Measurements from ENCODE around the gene EEF1AKMT2. TPM values are rescaled to one million over a fixed set of nuclear protein-coding genes. Genes with fewer than 3 reads are reported as not detected.

EEF1AKMT2 gene
- total RNA-seq, 1 donor from 2014 or later: 17.0 TPM

DNA sequence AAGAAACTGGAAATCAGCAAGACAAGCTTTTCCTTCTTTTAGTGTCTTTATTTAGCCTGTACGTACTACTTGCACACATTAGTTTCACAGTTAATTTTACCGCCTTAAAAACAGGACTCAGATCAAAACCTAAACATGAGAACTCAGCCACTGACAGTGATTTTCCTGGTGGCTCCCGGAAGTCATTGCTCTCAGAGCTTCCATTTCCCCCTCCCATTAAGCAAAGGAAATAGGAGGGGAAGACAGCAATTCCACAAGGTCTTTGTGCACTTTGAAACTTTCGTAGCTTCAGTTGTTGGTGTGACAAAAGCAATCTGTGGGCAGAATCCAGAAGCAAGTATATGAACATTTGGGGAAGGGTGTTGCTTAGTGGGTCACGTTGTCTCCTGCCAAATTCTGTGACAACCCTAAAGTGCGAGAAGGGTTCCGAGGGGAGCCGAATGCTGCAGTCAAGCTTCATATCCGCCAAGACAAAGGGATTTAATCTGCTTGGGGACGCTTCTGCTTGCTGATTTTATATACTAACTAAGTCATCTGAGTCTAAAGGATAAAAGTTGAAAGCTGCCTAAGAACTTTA lies 77.9 kb downstream of the EEF1AKMT2 start:
- TF ChIP-seq, protein P1, sequence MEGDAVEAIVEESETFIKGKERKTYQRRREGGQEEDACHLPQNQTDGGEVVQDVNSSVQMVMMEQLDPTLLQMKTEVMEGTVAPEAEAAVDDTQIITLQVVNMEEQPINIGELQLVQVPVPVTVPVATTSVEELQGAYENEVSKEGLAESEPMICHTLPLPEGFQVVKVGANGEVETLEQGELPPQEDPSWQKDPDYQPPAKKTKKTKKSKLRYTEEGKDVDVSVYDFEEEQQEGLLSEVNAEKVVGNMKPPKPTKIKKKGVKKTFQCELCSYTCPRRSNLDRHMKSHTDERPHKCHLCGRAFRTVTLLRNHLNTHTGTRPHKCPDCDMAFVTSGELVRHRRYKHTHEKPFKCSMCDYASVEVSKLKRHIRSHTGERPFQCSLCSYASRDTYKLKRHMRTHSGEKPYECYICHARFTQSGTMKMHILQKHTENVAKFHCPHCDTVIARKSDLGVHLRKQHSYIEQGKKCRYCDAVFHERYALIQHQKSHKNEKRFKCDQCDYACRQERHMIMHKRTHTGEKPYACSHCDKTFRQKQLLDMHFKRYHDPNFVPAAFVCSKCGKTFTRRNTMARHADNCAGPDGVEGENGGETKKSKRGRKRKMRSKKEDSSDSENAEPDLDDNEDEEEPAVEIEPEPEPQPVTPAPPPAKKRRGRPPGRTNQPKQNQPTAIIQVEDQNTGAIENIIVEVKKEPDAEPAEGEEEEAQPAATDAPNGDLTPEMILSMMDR (conservative IDR thresholded peaks at IDR 0.05; ENCODE audit: low read depth, low read length): no peak
- no peak for DNase-seq (ENCODE audit: low read depth)
- no peak overlapping the region for H3K4me3 ChIP-seq (ENCODE audit: low read depth, low read length)

DNA sequence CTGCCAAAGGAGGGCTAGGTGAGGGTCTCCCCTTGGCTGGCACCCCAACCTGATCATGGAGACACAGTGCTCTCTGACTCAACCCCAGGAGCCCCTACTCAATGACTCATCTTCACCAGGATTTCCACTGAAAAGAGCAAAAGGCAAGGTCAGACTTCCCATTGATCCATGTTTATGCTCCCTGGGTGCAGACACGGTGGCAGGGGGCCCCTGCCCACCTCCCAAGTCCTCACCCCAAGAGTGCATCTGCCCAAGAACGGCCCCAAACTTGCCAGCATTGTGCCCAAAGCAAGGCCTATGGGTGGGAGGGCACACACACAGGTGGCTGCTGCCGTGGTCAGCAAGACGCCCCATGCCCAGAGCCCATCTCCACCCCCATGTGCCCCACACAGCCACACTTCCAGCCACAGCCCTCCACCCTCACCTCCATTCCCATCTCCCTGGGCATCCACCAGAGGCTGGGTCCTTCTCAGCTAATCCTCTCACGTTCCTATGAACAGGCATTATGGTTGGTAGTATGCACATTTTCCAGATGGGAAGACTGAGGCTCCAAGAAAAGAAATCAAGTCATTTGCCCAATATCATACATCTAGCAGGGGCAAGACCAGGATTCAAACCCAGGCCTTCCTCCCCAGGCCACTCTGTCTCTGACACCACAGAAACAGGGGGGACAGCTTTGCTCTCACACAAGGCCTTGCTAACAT lies 78.8 kb downstream of the EEF1AKMT2 start:
- no peak for DNase-seq (ENCODE audit: low read depth)
- no peak overlapping the region for H3K4me3 ChIP-seq (ENCODE audit: low read depth, low read length)
- TF ChIP-seq, protein P1 (conservative IDR thresholded peaks at IDR 0.05; ENCODE audit: low read depth, low read length): no peak

DNA sequence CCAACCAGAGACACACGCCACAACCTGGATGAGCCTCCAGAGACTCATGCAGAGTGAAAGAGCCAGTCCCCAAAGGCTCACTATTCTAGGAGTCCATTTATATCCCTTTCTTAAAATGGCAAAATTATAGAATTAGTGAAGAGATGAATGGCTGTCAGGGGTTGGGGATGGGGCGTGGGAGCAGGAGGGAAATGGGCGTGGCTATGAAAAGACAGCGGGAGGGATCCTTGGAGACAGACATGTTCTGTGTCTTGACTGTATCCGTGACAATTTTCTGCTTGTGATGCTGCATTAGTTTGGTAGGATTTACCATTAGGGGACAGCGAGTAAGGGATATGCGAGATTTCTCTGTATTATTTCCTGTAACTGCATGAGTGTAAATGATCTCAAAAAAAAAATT lies 80.5 kb downstream of the EEF1AKMT2 start:
- DNase-seq (ENCODE audit: low read depth): no peak
- H3K4me3 ChIP-seq (ENCODE audit: low read depth, low read length): no peak overlapping the region
- TF ChIP-seq, protein P1 (conservative IDR thresholded peaks at IDR 0.05; ENCODE audit: low read depth, low read length): no peak

DNA sequence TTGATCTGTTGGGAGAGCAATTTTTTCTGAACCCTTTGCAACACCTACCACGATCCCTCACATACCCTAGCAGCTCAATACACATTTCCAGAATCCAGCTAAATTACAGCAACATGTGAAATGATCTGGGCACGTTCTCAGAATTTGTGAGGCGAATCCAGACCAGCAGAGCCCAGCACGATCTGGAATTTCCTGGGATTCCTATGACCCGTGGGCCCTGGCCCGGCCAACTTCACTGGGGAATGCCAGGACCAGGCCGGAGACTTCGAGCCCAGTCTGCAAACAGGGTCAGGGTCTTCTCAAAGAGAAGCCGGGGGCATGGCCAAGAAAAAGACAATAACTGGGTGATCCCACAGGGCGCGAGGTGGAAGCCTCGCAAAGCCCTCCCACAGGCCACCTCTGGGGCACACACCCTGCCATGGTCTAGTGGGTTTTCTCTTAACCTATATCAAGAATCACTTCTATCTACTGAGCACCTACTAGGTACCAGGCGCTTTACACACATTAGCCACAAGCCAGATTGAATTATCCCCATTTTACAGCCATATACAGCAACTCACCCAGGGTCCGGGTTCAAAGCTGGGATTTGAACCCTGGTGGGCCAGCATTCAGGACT lies 81.3 kb downstream of the EEF1AKMT2 start:
- TF ChIP-seq, protein P1 (conservative IDR thresholded peaks at IDR 0.05; ENCODE audit: low read depth, low read length): no peak
- no peak overlapping the region for H3K4me3 ChIP-seq (ENCODE audit: low read depth, low read length)
- no peak for DNase-seq (ENCODE audit: low read depth)

DNA sequence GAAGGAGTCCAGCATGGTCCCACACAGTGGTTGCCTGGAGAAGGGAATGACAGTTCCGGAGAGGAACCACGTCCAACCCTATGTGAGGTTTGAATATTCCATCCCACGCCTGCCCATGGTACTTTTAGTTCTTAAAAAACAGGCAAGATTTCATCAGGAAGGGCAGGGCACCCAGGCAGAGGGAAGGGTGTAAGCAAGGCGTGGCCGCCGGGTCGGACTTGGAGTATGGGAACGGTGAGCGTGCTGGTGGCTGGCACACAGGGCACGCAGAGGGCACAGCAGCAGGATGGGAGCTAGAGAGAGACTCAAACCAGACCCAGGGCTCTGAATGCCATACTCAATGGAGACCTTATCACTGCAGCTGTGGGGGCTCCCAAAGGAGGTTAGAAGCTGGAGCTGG lies 81.8 kb downstream of the EEF1AKMT2 start:
- no peak for DNase-seq (ENCODE audit: low read depth)
- no peak overlapping the region for H3K4me3 ChIP-seq (ENCODE audit: low read depth, low read length)
- TF ChIP-seq, protein P1 (conservative IDR thresholded peaks at IDR 0.05; ENCODE audit: low read depth, low read length): no peak

DNA sequence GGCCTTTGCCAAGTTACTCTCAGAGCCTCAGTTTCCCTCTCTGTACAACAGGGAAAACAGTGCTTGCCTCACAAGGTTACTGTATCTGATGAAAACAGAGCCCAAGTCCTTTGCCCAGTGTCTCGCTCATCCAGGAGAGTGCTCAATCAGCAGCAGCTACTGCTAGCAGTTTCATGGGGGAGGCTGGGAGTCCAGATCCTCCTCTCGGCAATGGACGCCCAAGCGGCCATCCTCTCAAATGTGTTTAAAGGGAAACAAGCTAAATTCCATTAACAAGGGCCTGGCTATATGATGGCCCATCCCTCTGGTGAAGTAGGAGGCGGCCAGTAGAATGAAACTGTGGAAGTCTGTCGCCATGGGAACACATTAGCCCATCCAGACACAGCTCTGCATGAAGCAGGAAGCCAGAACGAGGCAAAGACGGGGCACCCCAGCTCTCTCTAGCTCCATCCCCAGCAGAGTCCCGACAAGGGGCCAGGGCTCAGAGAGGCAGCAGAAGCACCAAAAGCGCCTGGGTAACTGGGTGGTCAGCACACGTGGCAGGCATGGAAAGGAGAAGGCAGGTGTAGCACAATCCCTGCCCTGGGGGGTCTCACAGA lies 82.7 kb downstream of the EEF1AKMT2 start:
- TF ChIP-seq, protein P1 (conservative IDR thresholded peaks at IDR 0.05; ENCODE audit: low read depth, low read length): no peak
- no peak overlapping the region for H3K4me3 ChIP-seq (ENCODE audit: low read depth, low read length)
- no peak for DNase-seq (ENCODE audit: low read depth)

Measured in epithelial cell of proximal tubule (primary cell).